ENCODE measurements around the gene MAST2. TPM values are rescaled to one million over a fixed set of nuclear protein-coding genes. Genes with fewer than 3 reads are reported as not detected.

The MAST2 gene
- total RNA-seq, 1 donor from 2014 or later: 22.0 TPM

DNA sequence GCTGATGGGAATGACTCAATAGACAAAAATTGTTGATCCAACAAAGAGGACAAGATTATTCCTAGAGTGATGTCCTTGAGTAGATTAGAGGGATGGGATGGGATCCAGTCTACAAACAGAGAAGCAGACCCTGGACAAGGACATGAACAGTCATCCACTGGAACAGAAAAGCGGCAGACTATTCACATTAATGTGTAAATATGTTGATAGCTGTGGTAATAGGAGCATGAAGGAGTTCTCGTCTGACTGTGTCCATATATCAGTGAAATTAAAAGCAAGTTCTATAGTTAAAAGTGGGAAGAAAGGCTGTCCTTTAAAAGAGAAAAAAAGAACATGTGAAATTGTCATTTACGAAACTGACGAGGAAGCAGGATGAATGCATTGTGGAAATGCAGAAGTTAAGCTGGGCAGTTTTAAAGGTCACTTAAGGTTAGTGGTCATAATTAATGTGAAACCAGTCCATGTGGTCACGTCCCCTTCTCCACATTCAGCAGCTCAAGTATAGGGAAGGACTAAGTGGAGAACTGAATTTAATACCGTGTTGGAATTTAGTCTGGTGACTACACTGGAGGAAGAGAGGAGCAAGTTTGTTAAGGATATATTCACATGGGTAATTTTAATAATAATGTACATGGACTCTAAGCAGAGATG lies 266.9 kb downstream of the MAST2 start:
- H3K9me3 ChIP-seq: no peaks in the 10 kb centered on the region
- DNase-seq: no peak
- peaks cover 5% of the 10 kb centered on the region for H3K4me1 ChIP-seq
- no peak overlapping the region for H3K4me3 ChIP-seq
- ATAC-seq: peak; percentile 92
- H3K36me3 ChIP-seq: peaks cover 6% of the 10 kb centered on the region
- intact Hi-C loops (cut with DNase I): no loop called here
- no peaks in the 10 kb centered on the region for H3K27me3 ChIP-seq
- no peak overlapping the region for H3K27ac ChIP-seq
- TF ChIP-seq, protein P1, sequence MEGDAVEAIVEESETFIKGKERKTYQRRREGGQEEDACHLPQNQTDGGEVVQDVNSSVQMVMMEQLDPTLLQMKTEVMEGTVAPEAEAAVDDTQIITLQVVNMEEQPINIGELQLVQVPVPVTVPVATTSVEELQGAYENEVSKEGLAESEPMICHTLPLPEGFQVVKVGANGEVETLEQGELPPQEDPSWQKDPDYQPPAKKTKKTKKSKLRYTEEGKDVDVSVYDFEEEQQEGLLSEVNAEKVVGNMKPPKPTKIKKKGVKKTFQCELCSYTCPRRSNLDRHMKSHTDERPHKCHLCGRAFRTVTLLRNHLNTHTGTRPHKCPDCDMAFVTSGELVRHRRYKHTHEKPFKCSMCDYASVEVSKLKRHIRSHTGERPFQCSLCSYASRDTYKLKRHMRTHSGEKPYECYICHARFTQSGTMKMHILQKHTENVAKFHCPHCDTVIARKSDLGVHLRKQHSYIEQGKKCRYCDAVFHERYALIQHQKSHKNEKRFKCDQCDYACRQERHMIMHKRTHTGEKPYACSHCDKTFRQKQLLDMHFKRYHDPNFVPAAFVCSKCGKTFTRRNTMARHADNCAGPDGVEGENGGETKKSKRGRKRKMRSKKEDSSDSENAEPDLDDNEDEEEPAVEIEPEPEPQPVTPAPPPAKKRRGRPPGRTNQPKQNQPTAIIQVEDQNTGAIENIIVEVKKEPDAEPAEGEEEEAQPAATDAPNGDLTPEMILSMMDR (IDR thresholded peaks at IDR 0.05): no peak

DNA sequence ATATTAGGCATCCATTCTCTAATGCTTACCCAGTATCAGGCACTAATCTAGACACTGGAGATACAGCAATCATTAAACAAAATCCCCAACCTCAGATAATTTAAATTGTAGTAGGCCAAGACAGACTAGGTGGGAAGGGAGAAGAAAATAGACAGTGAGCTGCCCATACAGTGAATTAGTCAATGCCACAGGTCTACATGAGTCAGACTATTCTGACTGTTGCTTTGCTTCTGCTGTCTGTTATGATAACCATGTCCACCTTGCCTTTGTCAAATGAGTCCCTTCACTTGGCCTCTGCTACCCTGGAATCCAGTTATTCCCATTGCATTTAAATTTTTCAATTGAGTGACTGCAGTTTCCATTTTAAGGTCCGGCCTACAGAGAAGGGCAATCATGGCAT lies 269.6 kb downstream of the MAST2 start:
- TF ChIP-seq, protein P1 (IDR thresholded peaks at IDR 0.05): no peak

DNA sequence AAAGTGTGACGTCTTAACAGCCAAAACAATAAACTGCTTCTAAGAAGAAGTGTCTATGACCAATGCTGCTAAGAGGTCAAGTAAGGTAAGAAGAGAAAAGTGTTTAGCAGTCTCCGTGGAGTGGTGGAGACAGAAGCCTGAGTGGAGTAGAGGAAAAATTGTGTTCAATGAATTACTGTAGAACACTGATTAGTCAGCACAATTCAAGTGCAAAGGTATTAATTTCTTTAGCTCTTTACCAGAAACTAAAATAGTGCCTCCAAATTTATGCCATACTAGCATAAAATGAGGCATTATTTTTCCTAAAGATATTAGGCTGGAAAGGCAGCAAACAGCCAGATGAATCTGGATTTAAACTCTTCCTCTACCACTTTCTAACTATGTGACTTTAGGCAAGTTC lies 272.9 kb downstream of the MAST2 start:
- Histone ChIP-seq H3K4me1 (no peaks in the 10 kb centered on the region), H3K27me3 (no peaks in the 10 kb centered on the region), H3K27ac (no peak overlapping the region), H3K4me3 (no peak overlapping the region), H3K36me3 (no peaks in the 10 kb centered on the region), H3K9me3 (no peaks in the 10 kb centered on the region)
- DNase-seq: no peak
- intact Hi-C loops (cut with DNase I): no loop called here
- no peak for ATAC-seq
- TF ChIP-seq, protein P1 (IDR thresholded peaks at IDR 0.05): no peak

More for the DNA sequence above, 269.6 kb downstream of the MAST2 start:
- Histone ChIP-seq H3K36me3 (peaks cover 6% of the 10 kb centered on the region), H3K4me3 (no peak overlapping the region), H3K4me1 (peaks cover 5% of the 10 kb centered on the region), H3K27ac (no peak overlapping the region), H3K9me3 (no peaks in the 10 kb centered on the region), H3K27me3 (no peaks in the 10 kb centered on the region)
- DNase-seq: no peak
- ATAC-seq: no peak
- intact Hi-C loops (cut with DNase I): no loop called here

DNA sequence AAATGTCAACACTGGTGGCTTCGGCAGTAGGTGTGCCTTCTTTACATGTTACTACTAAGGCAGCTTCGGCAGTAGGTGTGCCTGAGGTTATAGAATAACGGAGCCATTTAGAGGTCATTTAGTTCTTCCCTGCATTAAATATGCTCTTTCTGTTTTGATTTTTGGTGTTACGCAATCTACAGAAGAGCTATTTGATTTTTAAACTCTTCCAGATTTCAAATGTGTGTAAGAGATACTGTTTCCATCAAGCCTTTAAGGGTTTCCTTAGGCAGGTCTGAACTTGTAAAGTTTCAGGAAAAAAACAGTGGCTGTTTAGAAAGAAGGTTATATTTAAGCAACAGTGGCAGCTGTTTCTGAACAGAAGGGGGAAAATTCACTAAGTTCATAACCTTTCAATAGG lies 274.2 kb downstream of the MAST2 start:
- TF ChIP-seq, protein P1 (IDR thresholded peaks at IDR 0.05): no peak
- intact Hi-C loops (cut with DNase I): no loop called here
- DNase-seq: no peak
- Histone ChIP-seq H3K4me1 (no peaks in the 10 kb centered on the region), H3K27ac (no peak overlapping the region), H3K36me3 (no peaks in the 10 kb centered on the region), H3K9me3 (no peaks in the 10 kb centered on the region), H3K4me3 (no peak overlapping the region), H3K27me3 (no peaks in the 10 kb centered on the region)
- no peak for ATAC-seq

DNA sequence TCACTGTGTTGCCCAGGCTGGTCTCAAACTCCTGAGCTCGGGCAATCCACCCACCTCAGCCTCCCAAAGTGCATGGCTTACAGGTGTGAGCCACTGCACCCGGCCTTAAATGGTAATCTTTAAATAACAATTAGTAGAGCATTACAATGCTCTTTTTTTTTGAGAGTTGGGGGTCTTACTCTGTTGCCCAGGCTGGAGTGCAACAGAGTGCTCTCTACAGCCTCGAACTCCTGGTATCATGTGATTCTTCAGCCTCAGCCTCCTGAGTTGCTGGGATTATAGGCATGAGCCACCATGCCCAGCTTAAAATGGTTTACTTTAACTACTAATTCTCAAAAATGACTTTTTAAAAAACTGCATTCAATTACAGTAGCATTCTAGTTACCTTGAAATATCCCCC lies 276.8 kb downstream of the MAST2 start:
- TF ChIP-seq, protein P1 (IDR thresholded peaks at IDR 0.05): no peak
- DNase-seq: no peak
- no peaks in the 10 kb centered on the region for H3K36me3 ChIP-seq
- no peak overlapping the region for H3K27ac ChIP-seq
- no peak overlapping the region for H3K4me3 ChIP-seq
- no peak for ATAC-seq
- intact Hi-C loops (cut with DNase I): no loop called here
- no peaks in the 10 kb centered on the region for H3K4me1 ChIP-seq
- H3K27me3 ChIP-seq: no peaks in the 10 kb centered on the region
- H3K9me3 ChIP-seq: no peaks in the 10 kb centered on the region

DNA sequence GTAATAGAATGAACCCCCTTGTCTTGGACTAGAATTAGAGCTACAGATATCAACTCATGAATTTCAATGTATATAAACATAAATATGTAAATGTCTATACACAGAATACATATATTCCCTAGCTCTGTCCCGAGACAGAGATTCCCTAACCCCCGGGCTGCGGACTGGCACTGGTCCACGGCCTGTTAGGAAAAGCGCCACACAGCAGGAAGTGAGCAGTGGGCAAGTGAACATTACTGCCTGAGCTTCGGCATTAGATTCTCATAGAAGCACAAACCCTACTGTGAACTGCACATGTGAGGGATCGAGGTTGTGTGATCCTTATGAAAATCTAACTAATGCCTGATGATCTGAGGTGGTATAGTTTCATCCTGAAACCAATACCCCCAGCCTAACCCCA lies 277.8 kb downstream of the MAST2 start:
- intact Hi-C loops (cut with DNase I): no loop called here
- no peaks in the 10 kb centered on the region for H3K36me3 ChIP-seq
- no peaks in the 10 kb centered on the region for H3K27me3 ChIP-seq
- H3K4me1 ChIP-seq: no peaks in the 10 kb centered on the region
- ATAC-seq: no peak
- H3K27ac ChIP-seq: no peak overlapping the region
- DNase-seq: no peak
- H3K9me3 ChIP-seq: no peaks in the 10 kb centered on the region
- H3K4me3 ChIP-seq: no peak overlapping the region
- TF ChIP-seq, protein P1 (IDR thresholded peaks at IDR 0.05): no peak
